GM19397 (cell line): ENCODE results near the gene ARHGEF2.
"Not testable (repeated sequence)": the region's sequence is repeated elsewhere in the genome, so short reads cannot be mapped to it uniquely, and the experiment has no call there.

Source experiments
- ATAC-seq: cut with Tn5 transposase; IDR thresholded peaks from one replicate; pipeline ENCODE4 v1.9.1; 2021; ENCODE audit warnings: mild to moderate bottlenecking, moderate library complexity; ENCODE audit not compliant: unreplicated experiment

Gene ARHGEF2

DNA sequence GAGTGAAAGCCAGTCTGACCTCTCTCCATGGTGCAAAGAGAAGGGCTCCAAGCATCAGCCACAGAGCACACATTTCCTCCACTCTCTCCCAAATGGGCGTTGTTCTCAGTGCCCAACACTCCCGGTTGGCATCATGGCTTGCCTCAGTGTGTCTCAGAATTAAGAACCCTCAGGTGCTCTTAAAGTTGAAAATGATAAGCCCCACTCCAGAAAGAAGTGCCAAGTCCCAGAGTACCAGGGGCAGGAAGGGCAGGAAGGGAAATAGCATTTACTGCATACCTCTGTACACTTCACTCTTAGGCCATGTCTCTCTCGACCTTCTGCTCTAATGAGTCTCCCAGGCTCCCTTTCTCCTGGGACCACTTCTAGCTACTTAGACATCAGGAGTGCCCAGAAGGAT, 15.2 kb upstream of the ARHGEF2 start:
- ATAC-seq = no peak

DNA sequence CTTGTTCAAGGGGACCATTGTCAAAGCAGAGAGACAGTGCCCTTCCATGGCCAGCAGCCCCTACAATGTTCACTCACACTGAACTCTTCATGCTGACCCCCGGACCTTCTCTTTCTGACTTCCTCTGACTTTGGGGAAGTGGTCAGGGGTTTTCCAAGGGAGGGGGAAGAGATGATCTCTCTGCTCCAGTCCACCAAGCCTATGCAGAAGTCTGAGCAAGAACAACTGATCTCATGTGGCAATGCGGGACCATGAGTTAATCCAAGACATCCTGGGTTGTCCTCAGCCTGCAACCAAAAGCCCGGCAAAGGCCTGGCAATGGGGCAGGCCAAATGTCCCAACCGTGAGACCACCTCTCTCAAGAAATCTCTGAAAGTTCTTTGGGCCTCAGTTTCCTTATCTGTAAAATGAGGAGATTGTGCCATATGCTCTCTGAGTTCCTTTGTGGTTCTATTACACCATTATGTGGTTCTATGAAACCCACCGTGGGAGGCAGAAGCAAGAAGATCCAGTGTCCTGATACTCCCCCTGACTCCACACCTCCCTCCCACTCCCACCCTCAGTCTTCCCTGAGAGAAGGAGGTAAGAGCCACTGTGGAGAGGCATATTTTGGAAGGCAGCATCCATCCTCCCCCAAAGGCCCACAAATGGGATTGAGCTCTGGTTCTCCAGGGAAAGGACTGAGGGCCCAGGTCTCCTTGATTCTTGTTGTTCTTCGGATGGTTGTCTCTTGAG, 11.8 kb upstream of the ARHGEF2 start:
- no peak for ATAC-seq

DNA sequence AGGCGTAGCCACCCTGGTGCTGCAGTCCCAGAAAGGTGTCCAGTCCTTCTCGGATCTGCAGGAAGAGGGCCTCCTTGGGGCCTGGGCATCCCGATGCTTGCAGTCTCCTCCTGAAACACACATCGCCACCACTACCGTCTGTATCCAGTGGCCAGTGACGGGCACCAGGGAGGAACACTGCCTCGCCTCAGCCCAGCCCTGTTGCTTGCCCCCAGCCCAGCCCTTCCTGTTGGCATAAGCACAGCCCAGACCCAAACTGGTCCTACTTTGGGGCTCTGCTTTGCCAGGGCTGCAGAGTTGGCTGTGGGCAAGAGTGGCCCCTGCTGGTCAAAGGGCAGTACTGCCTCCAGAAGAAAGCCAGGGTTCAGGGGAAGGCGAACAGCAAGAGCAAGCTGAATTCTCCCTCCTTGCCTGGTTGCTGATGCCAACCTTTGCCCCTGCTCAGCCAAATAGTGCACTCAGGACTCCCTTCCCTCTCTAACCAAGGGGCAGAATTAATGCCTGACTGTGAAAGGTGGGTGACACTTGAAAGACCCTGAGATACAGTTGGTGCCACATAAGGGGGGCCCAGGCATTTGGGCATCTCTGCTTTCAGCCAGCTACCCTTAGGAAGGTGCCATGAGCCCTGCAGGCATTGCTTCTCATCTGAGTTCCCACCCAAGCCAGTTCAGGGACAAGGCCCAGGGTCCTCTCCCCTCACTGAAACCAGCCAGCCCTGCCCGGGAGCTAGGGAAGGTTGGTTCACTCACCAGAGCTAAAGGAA, 11.1 kb upstream of the ARHGEF2 start:
- no peak for ATAC-seq

DNA sequence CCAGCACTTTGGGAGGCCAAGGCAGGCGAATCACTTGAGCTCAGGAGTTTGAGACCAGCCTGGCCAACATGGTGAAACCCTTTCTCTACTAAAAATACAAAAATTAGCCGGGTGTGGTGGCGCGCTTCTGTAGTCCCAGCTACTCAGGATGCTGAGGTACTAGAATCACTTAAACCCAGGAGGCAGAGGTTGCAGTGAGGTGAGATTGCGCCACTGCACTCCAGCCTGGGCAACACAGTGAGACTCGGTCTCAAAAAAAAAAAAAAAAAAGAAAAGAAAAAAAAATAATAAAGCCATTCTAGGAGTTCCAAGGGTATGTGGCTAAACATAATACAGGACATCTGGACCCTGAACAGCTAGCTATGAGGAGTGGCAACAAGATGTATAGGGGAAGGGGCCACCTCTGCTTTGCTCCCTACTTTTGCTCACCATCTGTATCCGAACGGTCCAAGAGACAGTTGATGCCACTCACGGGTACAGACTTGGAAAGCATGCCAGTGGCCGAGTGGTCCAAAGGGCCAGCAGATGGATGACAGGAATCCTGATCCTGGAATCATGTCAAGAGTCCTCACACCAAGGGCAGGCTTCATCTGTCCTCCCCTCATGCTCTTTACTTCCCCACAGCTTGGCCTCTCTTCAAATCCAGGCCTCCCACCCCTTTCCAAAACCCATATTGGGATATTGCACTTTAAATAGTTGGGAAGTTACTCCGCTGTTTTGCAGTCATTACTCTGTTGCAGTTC, 6.7 kb upstream of the ARHGEF2 start:
- ATAC-seq = not testable (repeated sequence)

DNA sequence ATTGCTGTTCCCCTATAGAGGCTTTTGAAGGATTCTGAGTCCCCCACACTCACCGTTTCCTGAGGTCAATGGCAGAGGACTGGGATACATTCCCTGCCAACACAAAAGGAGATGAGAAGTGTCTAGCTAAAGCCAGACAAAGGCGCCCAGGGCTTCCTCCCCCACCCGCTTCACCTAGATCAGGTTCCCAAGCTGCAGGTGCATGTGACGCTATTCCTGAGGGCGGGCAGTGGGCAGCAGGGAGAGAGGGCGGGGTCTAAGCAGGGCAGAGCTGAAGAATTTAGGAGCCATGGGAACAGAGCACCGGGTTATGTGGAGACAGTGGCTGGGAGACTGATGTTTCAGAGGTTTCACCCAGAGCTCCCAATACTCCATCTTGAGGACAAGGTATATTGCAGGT, 6.0 kb upstream of the ARHGEF2 start:
- no peak for ATAC-seq

DNA sequence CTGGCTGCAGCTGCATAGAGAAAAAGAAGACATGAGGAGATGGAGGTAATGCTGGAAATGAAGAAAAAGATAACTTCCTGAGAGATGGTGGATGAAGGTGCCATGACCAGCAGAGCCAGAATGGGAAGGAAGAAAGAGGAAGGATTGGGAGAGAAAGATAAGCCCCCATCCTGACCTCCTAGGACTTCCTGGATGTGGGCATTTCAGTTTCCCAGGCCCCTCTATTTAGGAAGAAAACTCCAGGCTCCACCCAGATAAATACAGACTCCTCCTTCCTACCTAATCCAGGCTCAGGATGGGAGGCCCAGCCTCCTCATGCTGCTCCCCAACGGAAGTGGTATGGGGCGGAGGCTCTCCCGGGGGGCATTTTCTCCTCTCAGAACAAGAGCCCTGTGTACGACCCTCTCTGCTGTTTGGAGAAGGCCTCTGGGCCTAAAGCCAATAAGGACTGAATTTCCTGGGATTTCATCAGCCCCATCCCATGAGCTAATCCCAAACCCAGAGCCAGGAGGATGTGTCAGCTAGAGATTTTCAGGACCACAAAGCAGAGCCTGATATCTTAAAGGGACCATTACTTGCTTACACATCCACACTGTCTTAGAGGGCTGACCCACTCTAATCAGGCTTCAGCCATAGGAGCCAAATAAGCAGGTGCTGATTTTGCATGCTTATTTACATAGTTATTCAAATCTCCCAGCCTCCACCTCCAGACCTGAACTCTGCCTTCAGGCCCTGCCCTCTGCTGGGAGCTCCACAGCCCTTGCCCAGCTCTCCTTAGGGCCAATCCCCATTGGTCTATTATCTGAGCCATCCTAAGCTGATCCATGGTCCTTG, 5.1 kb upstream of the ARHGEF2 start:
- ATAC-seq = no peak

DNA sequence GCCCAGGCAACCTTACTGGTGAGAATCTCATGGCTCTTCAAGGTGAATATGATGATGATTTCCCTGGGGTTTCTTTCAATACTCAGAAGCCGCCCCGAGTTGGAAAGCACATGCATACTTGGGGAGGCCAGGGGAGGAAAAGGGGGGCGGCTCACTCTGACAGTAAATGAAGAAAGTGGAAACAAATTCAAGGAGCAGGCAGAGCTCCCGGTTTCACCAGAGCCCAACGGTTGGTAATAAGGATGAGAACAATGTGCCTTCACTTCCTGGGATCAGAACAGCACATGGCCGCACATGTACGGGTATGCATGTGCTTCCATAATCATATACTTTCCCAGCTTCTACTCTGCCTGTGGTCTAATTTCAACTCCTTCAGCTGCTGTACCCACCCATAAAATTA, 3.8 kb upstream of the ARHGEF2 start:
- ATAC-seq = no peak

DNA sequence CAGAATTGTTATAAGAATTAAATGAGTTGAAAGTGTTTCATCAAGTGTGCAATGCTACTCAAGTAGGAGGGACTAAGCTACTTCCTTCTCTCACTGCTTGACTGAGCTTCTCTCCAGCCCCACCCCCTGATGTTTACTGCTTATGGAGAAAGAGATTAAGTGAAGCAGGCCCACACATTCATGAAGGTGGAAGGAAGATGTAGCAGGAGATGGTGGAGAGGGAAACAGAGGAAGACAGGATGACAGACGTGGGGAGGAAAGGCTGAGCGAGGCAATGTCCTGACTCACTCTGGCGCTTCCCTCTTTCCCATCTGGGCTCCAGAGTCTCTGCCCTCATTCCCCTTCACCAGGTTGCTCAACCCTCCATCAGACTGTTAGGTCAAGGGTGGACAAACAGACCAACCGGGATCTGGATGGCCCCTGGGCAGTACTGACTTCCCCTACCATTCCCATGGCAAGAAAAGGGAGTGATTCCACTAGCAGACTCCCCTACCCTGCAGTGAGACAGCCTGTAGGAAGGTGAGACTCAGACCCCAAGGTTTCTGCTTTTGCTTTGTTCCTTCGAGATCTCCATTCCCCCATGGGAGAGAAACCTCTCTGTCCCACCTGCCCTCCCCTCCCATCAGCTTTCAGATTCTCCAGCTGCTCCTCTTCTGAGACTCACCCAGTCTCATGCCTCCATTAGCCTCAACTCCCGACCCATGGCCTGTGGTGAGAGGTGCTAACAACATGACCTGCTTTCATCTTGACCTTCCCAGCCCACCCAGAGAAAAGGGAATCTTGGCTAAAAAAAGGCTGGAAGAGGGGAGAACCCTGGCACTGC, 3.1 kb upstream of the ARHGEF2 start:
- ATAC-seq = no peak

DNA sequence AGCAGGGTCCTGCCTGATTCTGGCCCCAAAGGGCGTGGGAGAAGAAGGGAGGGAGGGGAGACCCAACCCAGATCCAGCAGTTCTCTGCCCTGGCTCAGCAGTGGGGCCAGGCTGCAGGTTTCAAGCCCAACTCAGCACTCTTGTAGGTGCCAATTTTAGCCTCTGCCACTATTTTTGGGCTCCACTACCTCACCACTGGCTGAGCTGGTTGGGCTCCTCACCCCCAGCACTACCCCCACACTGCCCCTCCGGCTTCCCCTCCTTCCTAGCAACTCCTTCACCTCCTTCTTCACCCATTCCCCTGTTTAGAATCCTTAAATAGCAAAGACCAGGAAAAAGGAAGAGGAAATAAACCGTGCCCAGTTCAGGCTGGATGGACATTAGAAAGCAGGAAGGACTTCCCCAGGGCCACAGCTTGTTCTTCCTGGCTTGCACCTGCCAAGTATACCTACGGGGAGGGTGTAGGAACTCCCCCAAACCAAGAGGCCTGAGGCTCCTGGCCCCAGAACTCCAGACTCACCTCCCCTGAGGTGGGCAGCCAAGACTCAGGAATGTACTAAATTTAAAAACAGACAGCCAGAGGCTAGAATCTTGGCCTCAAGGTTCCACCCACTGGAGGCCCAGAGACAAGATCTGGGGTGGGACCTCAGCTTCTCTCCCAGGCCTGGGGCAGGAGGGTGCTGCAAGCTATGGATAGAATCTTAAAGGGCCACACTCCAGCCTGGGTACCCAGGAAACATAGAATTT, 1.4 kb upstream of the ARHGEF2 start:
- ATAC-seq = no peak

DNA sequence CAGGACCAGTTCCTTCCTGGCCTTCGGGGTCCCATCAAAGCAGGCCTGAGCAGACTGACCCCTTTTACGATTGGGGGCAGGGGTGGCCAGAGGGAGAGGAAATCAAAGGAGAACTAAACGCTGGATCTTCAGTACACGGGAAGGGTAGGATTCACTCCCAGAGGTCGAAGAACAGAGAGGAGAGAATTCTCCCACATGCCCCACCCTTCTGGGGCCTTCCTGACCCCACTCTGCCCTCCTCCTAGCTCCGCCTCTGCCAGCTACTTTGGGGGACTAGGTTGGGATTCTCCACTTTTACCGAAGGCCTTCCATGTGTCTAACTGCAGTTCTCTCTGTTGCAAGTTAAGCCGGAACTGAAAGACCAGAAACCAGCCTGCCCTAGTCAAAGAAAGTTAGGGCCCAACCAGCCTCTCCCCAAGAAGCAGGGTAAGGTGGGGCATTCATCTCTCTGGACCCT, 654 bp upstream of the ARHGEF2 start:
- no peak for ATAC-seq

DNA sequence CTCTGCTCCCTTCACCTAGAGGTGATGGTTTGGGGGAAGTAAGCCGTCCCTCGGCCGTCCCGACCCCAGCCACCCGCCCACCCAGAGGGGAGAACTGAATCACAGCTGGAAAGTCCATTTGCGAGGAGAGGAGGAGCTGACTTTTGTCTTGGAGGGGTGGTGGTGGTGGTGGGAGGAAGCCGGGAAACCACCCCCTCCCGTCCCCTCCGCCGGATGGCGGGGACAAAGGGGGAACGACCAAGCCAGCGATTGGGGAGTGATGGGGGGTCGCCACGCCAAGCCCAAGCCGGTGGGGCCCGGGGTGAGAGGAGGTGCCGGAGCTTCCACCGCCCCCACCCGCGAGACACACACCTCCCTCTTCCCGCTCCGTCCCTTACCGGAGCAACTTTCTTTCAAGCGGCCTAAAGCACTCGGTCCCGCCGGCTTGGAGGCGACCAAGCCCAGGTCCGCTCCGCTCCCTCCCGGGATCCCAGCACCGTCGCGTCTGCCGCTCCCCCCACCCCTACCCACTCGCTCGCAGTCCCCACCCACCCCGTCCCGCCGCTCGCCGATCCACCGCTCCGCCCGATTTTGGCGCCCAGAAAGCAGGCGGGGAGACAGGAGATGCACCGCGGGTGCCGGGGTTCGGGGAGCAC, 540 bp downstream of the ARHGEF2 start:
- ATAC-seq = no peak

DNA sequence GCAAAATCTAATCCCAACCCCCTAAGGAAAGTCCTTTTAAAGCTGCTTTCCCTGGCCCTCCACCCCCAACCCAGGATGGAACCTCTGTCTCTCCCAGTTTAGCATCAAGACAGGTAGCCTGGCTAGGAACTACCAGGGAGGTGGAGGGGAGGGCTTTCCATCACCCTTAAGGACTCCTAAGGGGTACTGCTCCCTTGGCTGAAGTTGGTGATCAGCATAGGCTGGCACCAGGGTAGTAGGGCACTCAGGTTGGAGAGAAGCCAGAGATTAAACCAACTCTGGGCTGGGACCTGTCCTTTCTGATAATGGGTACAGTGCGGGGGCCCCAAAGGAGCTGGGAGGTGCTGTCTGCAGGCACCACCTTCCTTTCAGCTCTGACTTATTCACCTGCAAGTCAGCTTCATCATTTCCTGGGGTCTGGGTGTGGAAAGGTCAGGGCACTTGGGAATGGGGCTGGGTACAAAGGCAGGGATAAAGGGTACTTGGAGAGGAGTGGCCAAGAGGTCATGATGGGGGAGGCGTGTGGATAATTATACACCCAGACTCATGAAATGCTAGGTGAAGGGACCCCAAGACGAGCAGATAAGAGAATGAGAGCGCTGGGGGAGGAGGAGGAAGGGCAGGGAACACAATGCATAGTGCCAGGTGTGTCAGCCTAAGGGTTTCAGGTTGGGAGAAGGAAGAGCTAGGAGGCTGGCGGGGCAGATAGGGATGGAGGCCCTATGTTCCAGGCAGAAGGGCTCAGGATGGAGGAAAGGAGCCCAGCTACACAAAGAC, 1.2 kb downstream of the ARHGEF2 start:
- ATAC-seq = no peak

DNA sequence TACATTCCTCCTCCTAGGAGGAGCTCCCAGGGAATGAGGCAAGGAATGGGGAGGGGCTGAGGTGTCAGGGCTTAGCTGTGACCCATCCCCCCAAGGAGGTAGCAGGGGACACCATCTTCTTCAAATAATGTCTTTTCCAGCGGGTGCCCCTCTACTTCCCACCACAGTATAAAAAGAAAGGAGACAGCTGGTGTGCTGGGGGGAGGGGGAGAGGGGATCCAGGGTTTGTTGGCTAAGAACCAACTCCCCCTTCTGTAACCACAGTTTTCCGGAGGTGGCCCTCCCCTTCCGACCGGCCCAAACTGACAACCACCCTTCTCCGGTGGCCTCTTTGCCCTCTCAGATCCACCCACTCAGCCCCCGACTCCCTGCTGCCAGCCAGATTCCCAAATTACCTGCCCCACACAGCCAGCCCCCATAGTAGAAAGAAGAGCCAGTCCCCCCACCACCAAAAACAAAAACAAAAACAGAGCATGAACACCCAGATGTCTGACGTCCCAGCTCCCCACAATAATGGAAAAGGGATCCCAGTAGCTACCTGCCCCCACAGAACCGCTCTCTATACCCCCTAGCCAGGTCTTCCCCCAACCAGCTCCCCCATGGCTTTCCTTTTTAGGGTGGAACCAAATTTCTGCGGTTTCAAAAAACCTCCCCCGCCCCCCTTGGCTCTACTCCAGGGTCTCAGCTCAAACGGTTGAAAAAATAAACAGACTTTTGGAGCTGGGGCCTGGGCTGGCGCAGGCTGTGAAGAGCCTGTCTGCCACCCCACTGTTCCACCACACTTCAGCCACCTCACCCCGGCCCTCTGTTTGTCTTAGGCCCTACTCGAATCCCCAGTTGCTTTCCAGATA, 2.1 kb downstream of the ARHGEF2 start:
- no peak for ATAC-seq

DNA sequence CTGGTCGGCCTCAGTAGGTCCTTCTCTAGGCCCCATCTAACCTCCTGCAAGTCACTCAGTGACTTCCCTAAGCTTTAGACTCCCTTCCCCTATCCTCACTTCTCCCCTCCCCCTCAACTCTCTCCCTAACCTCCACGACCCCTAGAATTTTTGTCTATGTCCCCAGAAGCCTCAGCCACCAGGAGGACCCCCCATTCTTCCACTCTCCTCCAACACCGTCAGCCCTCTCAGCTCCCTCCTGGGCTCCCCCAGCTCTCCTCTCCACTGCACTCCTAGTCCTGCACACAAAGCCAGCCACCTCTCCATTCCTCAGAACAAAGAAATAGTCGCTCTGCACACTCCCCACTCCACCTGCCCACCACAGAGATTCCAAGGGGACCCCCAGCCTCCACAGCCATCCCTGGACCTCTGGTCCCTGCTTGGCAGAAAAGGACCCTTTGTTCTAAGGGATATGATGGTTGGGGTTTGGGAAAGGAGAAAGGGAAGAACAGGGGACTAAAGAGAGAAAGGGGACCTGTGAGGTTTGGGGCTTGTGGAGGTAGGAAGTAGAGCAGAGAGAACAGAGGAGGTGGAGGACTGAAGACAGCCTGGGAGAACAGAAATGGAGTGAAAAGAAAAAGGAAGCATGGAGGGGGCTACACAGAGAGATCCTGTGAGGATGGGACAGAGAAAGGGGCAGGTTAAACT, 2.8 kb downstream of the ARHGEF2 start:
- no peak for ATAC-seq

DNA sequence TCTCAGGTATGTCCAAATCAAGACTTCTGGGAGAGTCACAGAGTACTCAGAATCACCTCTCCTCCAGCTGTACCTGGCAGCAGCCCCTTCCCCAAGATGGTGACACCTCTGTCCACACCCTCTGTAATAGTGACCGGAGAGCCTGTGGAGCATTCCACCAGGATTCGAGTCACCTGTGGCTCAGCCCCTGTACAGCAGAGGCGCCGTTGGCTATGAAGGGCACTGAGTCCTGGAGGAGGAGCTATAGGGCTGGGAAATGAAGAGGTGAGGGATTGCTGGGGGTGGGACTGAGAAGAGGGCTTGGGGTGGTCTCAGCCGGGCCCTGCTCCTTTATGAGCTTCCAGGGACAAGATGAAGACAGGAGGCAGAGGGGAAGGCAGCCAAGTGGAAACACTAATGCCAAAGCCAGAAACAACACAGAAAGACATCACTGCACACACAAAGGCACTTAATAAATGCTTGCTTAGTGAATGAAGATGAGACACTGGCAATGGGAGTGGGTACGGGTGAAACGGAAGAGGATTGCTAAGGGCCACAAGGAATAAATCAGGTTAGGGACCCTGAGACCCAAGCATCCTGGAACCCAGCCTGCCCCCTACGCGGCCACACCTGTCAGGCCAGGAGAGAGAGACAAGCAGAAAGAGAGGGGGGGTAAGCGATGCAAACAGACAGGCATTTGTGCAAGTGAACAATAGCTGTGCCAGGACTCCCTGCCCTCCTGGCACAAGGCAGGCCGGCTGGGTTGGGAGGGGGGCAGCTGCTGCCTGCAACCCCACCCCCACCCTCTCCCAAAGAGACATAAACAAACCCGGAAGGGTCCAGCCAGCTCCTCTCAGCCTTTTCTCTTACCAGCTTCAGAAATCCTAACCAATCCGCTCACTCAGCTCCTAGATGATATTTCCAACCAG, 3.9 kb downstream of the ARHGEF2 start:
- no peak for ATAC-seq

DNA sequence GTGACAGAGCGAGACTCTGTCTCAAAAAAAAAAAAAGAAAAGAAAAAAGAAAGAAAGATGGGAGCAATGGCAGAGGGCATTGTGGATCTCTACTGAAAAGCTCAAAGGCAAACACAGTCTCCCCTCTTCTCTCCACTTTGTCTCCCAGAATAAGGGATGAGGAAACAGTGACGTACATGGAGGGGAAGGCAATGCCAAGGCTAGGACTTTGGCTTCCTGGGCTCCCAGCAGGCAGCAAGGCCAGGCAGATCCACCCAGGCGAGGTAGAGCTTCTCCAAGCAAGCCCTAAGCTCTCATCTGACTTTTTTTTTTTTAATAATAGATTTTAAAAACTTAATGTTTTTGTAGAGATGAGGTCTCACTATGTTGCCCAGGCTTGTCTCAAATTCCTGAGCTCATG, 4.6 kb downstream of the ARHGEF2 start:
- no peak for ATAC-seq
